Heart left ventricle (tissue), 13 donors: ENCODE measurements around the gene CTF1.

ENCODE experiments used
- POLR2A ChIP-seq, 2 donors: fragments of 450-650 bp; IDR thresholded peaks; one replicate each; pipeline ENCODE4 v1.6.1; 2017; ENCODE audit warnings: antibody characterized with exemption in 2 of 2, mild to moderate bottlenecking in 2 of 2, moderate library complexity in 2 of 2
- TF ChIP-seq, protein P1 (sequence below), 12 donors: fragments of 200-600 bp; sonication (generic) in 4 of 12; IDR thresholded peaks; one replicate each; pipeline versions ENCODE4 v1.5.0 to v1.8.0; 2018 to 2022; ENCODE audit warnings: antibody characterized with exemption in 12 of 12, mild to moderate bottlenecking in 5 of 12
- donor health status: ischemic (EF 13 %, LVEDD 7.1; RV severe dilation, severe dysfunction).
- donor health status: DM: no; HTN: yes; CAD: no.
- donor health status: DM: no; HTN: no; CAD: no.
- donor health status: ischemic (EF 25% LVEDD 6.9; RV normal size, moderate dysfunction).
- donor health status: ischemic (EF 25% LVEDD 5.7; RV mildly dilated, moderate dysfunction).
- donor health status: ischemic (EF 35%, LVEDD 5.7; RV mildly dilated, moderate dysfunction).
- donor health status: nonischemic (EF 11% LVEDD 7.7; RV severe dilation, severe dysfunction).
- donor health status: DM: yes; HTN: yes; CAD: no.
- donor health status: PGD.
- donor health status: ischemic (EF 29% LVEDD 5.4; RV normal size, mild dysfunction).
- donor health status: nonischemic (EF 23%, LVEDD 6.1; RV moderate dilation, normal function).

DNA sequence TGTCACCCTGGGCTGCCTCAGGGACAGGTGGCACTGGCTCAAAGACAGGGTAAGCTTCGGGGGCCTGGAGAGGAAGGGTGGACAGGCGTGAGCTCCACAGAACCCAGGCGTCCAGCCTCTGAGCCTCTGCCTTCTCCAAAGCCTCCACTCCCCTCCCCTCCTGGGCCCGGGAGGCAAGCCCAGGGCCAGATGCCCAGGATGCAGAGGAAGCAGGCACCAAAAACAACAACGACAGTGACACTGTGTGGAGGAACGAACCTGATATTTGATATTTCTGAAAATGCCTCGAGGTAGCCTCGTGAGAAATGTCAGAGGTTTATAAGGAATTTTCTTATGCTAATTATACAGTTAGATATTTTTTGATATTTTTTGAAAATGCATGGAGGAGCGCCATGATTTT lies 8.5 kb upstream of the CTF1 start:
- TF ChIP-seq, protein P1, sequence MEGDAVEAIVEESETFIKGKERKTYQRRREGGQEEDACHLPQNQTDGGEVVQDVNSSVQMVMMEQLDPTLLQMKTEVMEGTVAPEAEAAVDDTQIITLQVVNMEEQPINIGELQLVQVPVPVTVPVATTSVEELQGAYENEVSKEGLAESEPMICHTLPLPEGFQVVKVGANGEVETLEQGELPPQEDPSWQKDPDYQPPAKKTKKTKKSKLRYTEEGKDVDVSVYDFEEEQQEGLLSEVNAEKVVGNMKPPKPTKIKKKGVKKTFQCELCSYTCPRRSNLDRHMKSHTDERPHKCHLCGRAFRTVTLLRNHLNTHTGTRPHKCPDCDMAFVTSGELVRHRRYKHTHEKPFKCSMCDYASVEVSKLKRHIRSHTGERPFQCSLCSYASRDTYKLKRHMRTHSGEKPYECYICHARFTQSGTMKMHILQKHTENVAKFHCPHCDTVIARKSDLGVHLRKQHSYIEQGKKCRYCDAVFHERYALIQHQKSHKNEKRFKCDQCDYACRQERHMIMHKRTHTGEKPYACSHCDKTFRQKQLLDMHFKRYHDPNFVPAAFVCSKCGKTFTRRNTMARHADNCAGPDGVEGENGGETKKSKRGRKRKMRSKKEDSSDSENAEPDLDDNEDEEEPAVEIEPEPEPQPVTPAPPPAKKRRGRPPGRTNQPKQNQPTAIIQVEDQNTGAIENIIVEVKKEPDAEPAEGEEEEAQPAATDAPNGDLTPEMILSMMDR (IDR thresholded peaks at IDR 0.05) = no peak
- no peak for TF ChIP-seq POLR2A (IDR thresholded peaks at IDR 0.05)
